Suppressor macrophage treated with lipopolysaccharide for 1 hour (primary cell): ENCODE results near the gene UBL4A.
"Not testable (repeated sequence)": the region's sequence is repeated elsewhere in the genome, so short reads cannot be mapped to it uniquely, and the experiment has no call there.

ENCODE experiments used
- DNase-seq, 3 donors: peaks; one replicate each; pipeline ENCODE4 v3.0.0-alpha.2; 2020 to 2022

UBL4A gene

DNA sequence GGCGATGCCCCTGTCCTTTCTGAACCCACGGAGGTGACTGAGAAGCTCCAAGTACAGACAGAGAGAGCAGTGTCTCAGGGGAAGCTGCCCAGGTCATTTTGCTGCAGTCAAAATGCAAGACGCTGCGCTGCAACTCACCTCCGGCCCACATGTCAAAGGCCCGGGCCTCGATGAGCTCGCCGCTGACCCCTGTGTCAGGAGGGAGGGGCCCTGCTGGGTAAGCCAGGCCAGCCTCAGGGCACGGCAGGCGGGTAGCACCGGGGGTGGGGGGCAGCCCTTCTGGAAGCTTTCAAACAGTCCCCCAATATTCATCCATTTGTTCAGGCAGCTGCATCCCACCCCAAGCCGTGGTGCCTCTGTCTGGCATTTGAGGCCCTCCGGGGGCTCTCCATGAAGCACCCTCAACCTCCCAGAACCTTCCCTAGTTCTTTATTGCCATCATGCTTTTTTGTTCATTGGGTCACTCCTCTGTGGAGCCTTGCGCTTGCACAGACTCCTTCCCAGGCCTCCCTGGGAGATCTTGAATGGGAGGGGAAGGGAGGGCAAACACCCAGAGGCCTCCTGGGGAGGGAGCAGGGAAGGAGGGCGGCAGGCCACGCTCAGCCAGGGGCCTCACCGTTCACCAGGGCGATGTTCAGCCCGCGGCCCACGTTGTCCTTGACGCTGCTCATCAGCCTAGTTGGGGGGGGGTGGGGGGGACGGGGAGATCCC is 21.4 kb upstream of the UBL4A start:
- no peak for DNase-seq

DNA sequence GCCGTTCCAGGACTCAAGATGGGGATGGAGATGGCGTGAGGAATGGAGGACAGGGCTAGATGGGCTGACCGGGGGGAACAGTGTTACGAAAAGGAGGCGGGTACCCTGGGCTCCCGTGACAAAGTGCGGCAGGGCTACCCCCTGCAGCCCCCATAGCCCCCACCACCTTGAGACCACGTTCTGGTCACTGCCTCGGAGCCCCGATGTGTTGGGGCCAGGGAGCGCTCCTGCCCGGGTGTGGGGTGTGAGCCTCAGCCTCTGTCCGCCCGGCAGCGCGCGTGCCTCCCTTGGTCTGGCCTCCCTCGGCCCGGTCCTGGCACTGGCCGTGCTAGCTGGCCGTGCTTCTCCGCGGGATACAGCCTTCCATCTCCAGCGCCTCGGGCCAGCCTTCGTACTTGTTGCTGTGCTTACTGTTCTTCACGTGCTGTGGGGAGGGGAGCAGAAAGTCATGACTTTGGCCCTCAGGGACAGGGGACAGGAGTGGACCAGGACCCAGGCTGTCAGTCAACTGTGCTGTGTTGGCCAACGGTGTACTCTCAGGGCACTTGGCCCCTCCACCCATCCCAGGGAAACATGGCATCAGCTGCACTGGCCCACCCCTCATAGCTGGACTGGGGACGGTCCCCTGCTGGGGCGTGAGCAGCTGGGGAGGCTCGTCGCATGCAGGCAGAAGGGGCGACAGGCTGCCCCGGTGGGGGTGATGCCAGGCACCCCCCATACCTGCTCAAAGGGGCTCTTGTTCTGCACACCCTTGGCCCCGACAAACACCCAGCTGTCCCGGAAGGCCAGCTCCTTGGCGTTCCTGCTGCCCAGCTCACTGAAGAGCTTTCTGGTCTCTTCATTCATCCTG is 20.3 kb upstream of the UBL4A start:
- no peak for DNase-seq

DNA sequence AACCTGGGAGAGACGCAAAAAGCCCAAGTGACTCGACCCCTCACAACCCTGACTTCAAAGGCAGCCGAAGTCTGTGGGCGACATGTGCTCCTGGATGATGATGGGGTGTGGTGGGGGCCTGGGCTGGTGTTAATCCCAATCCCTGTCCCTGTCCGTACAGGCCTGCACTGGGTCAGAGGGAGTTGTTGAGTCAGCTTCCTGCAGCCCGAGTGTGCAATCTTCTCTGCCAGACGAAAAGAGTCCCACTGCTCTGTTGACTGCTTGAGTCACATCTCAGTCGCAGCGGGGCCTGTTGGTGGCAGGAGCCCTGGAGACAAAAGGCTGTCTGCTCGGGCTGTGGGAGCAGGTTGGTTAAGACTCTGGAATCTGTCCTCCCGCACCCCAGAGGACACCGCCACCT is 19.3 kb upstream of the UBL4A start:
- DNase-seq, result peak in 1 of 3 donors; percentile 44

GRCh38 chrX:154502989-154503388 is 16.6 kb upstream of the UBL4A start:
- no peak for DNase-seq

GRCh38 chrX:154502098-154502497 is 15.7 kb upstream of the UBL4A start:
- no peak for DNase-seq

DNA sequence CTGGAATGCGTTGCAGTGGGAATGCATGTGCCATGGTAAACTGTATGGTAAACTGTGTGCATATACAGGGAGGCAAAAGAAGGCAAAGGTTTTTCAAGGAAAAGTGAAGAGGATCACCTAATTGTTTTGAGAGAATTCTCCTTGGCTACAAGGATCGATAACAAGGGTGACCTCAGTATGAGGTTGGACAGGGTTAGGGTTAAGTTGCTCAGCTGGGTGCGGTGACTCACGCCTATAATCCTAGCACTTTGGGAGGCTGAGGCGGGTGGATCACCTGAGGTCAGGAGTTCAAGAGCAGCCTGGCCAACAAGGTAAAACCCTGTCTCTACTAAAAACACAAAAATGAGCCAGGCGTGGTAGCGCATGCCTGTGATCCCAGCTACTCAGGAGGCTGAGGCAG is 15.0 kb upstream of the UBL4A start:
- DNase-seq, result not testable (repeated sequence)

DNA sequence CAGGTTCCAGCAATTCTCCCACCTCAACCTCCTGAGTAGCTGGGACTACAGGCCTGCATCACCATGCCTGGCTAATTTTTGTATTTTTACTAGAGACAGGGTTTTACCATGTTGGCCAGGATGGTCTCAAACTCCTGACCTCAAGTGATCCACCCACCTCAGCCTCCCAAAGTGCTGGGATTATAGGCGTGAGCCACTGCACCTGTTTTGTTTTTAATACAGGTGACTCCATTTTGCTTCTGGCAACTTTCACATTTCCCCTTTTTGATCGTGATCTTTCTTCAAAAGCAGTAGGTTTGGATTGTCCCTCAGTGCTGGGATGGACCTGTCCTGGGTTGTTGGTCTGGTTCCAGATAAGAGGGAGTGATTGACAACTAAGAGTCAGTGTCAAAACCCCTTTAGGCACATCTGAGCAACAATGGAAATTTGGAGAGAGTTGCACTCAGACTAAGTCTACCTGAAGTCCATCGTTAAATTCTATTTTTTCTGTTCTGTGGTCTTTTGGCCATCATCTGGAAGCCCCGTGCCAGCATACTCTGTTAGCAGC is 10.2 kb upstream of the UBL4A start:
- not testable (repeated sequence) for DNase-seq

DNA sequence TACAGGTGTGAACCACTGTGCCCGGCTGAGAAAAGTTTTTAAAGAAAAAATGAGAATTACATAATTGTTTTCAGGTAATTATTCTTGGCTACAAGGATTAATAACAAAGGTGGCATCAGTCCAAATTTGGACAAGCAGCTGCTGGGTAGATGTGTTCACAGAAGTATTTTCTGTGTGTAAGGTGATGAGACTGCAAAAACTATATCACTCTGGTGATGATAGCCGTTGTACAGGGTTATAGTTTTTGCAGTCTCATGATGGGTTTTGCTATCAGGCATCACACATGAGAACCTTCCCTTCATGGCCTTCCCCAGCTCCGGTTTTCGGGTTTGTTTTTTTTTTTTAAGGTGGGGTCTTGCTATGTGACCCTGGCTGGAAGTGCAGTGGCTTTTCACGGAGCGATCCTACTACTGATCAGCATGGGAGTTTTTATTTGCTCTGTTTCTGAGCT is 9.1 kb upstream of the UBL4A start:
- DNase-seq, result no peak

- DNase-seq, result no peak
These were observed 8.3 kb upstream of the UBL4A start for GRCh38 chrX:154494715-154495114.

DNA sequence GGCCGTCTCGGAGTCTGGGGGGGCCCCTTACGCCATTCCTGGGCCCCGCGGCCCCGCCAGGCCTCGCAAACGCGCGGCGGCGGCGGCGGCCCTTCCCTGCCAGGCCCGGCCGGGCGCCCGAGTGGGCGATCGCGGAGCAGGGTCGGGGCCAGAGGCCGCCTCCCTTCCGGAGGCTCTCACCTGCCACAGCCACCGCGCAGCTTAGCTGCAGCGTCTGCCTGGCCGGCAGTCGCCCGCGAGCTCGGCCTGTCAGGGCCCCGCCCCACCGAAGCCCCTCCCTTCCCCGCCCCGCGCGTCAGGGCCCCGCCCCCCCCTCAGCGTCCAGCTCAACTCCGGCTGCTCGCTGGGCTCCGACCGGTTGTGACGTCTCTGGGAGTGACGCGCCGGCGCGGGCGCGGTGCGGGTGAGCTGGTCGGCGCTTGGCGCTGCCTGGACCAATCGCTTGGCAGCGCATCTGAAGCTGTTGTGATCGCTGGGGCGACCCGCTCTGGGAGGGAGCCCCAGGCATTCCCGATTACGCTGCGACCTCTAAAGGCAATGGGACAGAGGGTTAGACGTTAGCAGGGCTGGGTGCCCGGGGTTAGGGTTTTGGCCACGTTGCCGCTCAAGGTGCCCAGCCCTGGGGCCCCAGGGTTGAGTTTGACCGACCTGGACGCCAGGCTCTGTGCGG is 4.1 kb upstream of the UBL4A start, which contains the start of gene SLC10A3:
Gene SLC10A3, minus strand, starts transcription at position 216 of the 670 bp plus-strand sequence. CDS start 1,689 bp downstream, outside the sequence.
- DNase-seq, result peak; percentile 92 to 96 (median 93)

- peak; percentile 45 to 55 (median 52) for DNase-seq
These were observed 3.6 kb upstream of the UBL4A start for GRCh38 chrX:154490021-154490413.

GRCh38 chrX:154489182-154489581 is 2.8 kb upstream of the UBL4A start:
- no peak for DNase-seq

- DNase-seq, result no peak
These were observed 2.1 kb upstream of the UBL4A start for GRCh38 chrX:154488336-154489075.

- no peak for DNase-seq
These were observed 1.3 kb upstream of the UBL4A start for GRCh38 chrX:154487518-154488290.

DNA sequence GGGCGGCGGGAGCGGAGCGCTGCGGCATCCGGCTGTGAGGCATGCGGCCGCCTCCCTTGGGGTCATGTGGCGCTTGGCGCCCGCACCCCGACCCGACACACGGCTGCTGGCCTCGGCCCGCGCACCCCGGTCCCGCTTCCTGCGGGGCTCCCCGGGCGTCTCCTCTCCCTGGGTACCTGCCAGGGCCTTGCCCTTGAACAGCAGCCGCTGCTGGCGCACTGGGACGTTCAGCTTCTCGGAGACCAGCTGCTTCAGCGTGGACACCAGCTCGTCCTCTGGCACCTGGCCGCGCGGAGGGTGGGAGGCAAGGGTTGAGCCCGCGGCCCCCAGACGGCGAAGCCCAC is 391 bp downstream of the UBL4A start:
- DNase-seq, result peak in 2 of 3 donors; percentile 30 to 43

- no peak for DNase-seq
These were observed 1.0 kb downstream of the UBL4A start for GRCh38 chrX:154485150-154486051.

- peak; percentile 46 to 49 (median 49) for DNase-seq
These were observed 1.9 kb downstream of the UBL4A start for GRCh38 chrX:154484255-154485149.

DNA sequence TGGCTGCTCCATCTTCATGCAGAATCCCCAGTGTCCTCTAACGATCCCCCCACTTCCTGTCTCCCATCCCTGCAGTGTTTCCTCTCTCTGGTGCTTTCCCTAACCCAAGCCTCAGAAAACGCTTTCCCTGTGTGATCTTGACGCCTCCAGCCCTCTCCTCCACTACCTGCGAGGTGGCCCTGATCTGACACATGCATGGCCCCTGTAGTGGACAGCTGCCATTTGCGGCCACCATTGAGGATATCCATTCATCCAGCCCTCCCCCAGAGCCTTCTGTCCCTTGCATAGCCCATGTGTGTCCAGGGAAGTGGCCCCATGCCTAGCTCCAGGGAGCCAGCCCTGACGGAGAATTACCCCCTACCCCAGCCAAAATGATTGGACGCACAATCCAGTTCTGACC is 3.1 kb downstream of the UBL4A start:
- no peak for DNase-seq

GRCh38 chrX:154482786-154483185 is 3.6 kb downstream of the UBL4A start:
- no peak for DNase-seq
